Naive B cell (primary cell): ENCODE data around the gene SMIM35. TPM values are rescaled to one million over a fixed set of nuclear protein-coding genes. Genes with fewer than 3 reads are reported as not detected.

Source experiments
- ATAC-seq, 2 donors: fragments of 150-1000 bp; cut with Tn5 transposase; 2 replicates each; pipeline ENCODE4 v1.10.0; 2021; ENCODE audit warnings: low read depth in 2 of 2, mild to moderate bottlenecking in 2 of 2, moderate library complexity in 2 of 2
- DNase-seq: peaks from one replicate; pipeline ENCODE4 v3.0.0; 2022
- H3K27ac Mint-ChIP-seq, 6 donors: one replicate each; pipeline ENCODE4 v1.8.0; 2020 to 2022; ENCODE audit warnings: mild to moderate bottlenecking in 6 of 6, mixed read lengths in 6 of 6, moderate library complexity in 5 of 6, inconsistent platforms in 2 of 6
- H3K27me3 Mint-ChIP-seq, 3 donors: one replicate each; pipeline ENCODE4 v1.8.0; 2021 to 2022; ENCODE audit warnings: mixed read lengths in 3 of 3, mild to moderate bottlenecking in 1 of 3
- H3K36me3 Mint-ChIP-seq, 2 donors: one replicate each; pipeline ENCODE4 v1.8.0; 2020 to 2022; ENCODE audit warnings: mixed read lengths in 2 of 2, inconsistent platforms in 1 of 2, mild to moderate bottlenecking in 1 of 2
- H3K4me1 Mint-ChIP-seq, 3 donors: one replicate each; pipeline ENCODE4 v1.8.0; 2020 to 2022; ENCODE audit warnings: mixed read lengths in 3 of 3, inconsistent platforms in 1 of 3, mild to moderate bottlenecking in 1 of 3, moderate library complexity in 1 of 3
- H3K4me3 Mint-ChIP-seq, 8 donors: one replicate each; pipeline ENCODE4 v1.8.0; 2020 to 2022; ENCODE audit warnings: mild to moderate bottlenecking in 8 of 8, mixed read lengths in 8 of 8, moderate library complexity in 8 of 8, inconsistent platforms in 2 of 8
- H3K9me3 Mint-ChIP-seq, 7 donors: one replicate each; pipeline ENCODE4 v1.8.0; 2020 to 2022; ENCODE audit warnings: mixed read lengths in 7 of 7, mild to moderate bottlenecking in 5 of 7, inconsistent platforms in 2 of 7, moderate library complexity in 1 of 7
- polyA plus RNA-seq, 6 donors: library from polyadenylated mRNA; unstranded; fragments of 300-500 nt; fragmentation: Illumina TruSeq; gene quantifications; one replicate each; pipeline ENCODE4 v1.2.3, GENCODE V29; 2021; ENCODE audit warnings: low read depth in 6 of 6

SMIM35 gene
- polyA plus RNA-seq, 6 donors from 2014 or later = 0.77 to 3.4 (median 1.1) TPM

GRCh38 chr11:118084247-118084646 lies 2.5 kb downstream of the SMIM35 start:
- peaks cover 18 to 28% (median 18%) of the 10 kb centered on the region in 3 donors for H3K27me3 Mint-ChIP-seq
- peaks cover 14 to 29% (median 17%) of the 10 kb centered on the region in 3 donors for H3K4me1 Mint-ChIP-seq
- no peak overlapping the region for H3K4me3 Mint-ChIP-seq
- ATAC-seq (no peak), DNase-seq (no peak)
- H3K36me3 Mint-ChIP-seq = peaks cover 0 to 8% of the 10 kb centered on the region in 2 donors
- peaks cover 0 to 14% (median 8%) of the 10 kb centered on the region in 7 donors for H3K9me3 Mint-ChIP-seq
- no peak overlapping the region for H3K27ac Mint-ChIP-seq

GRCh38 chr11:118082880-118083552 lies 3.7 kb downstream of the SMIM35 start:
- Mint-ChIP-seq H3K4me1 (peaks cover 5 to 17% (median 6%) of the 10 kb centered on the region in 3 donors), H3K4me3 (peak overlapping the region in 1 of 8 donors; percentile 27), H3K36me3 (peaks cover 0 to 8% of the 10 kb centered on the region in 2 donors), H3K9me3 (peaks cover 0 to 10% (median 6%) of the 10 kb centered on the region in 7 donors), H3K27me3 (peaks cover 18 to 35% (median 24%) of the 10 kb centered on the region in 3 donors), H3K27ac (peak overlapping the region in 1 of 6 donors; percentile 13)
- DNase-seq (no peak), ATAC-seq (no peak)

- no peak for ATAC-seq
- H3K27ac Mint-ChIP-seq = peak overlapping the region in 1 of 6 donors; percentile 55
- peaks cover 18 to 46% (median 32%) of the 10 kb centered on the region in 3 donors for H3K27me3 Mint-ChIP-seq
- peaks cover 5 to 15% (median 6%) of the 10 kb centered on the region in 3 donors for H3K4me1 Mint-ChIP-seq
- peaks cover 0 to 1% (median 0%) of the 10 kb centered on the region in 7 donors for H3K9me3 Mint-ChIP-seq
- no peak overlapping the region for H3K4me3 Mint-ChIP-seq
- H3K36me3 Mint-ChIP-seq = no peaks in the 10 kb centered on the region
- no peak for DNase-seq
These were observed 5.4 kb downstream of the SMIM35 start for GRCh38 chr11:118081241-118081958.

GRCh38 chr11:118080296-118080695 lies 6.5 kb downstream of the SMIM35 start:
- Mint-ChIP-seq H3K36me3 (no peaks in the 10 kb centered on the region), H3K4me3 (no peak overlapping the region), H3K4me1 (peaks cover 5 to 14% (median 6%) of the 10 kb centered on the region in 3 donors), H3K27me3 (peaks cover 22 to 46% (median 40%) of the 10 kb centered on the region in 3 donors), H3K27ac (peak overlapping the region in 1 of 6 donors; percentile 62), H3K9me3 (no peaks in the 10 kb centered on the region)
- ATAC-seq = no peak
- no peak for DNase-seq

GRCh38 chr11:118079491-118079890 lies 7.3 kb downstream of the SMIM35 start:
- ATAC-seq (no peak), DNase-seq (no peak)
- Mint-ChIP-seq H3K36me3 (no peaks in the 10 kb centered on the region), H3K4me3 (no peak overlapping the region), H3K9me3 (no peaks in the 10 kb centered on the region), H3K4me1 (peaks cover 5 to 11% (median 6%) of the 10 kb centered on the region in 3 donors), H3K27me3 (peaks cover 28 to 47% (median 46%) of the 10 kb centered on the region in 3 donors), H3K27ac (no peak overlapping the region)

- no peaks in the 10 kb centered on the region for H3K36me3 Mint-ChIP-seq
- H3K4me1 Mint-ChIP-seq = peaks cover under 1 to 8% (median 2%) of the 10 kb centered on the region in 3 donors
- no peak overlapping the region for H3K4me3 Mint-ChIP-seq
- no peak for DNase-seq
- ATAC-seq = no peak
- H3K27me3 Mint-ChIP-seq = peaks cover 28 to 52% (median 51%) of the 10 kb centered on the region in 3 donors
- no peaks in the 10 kb centered on the region for H3K9me3 Mint-ChIP-seq
- no peak overlapping the region for H3K27ac Mint-ChIP-seq
These were observed 7.8 kb downstream of the SMIM35 start for GRCh38 chr11:118078911-118079411.

GRCh38 chr11:118076754-118077281 lies 9.9 kb downstream of the SMIM35 start, which contains the start of gene TMPRSS4:
TSS of gene TMPRSS4 (plus strand) at chr11:118077078. CDS start at chr11:118077303, 225 bp downstream.
- Mint-ChIP-seq H3K27me3 (peaks cover 20 to 51% (median 48%) of the 10 kb centered on the region in 3 donors), H3K36me3 (no peaks in the 10 kb centered on the region), H3K4me3 (no peak within 1 kb of the TSS), H3K4me1 (peaks cover 0 to 4% (median 0%) of the 10 kb centered on the region in 3 donors), H3K27ac (peak within 1 kb of the TSS in 1 of 6 donors; percentile 47), H3K9me3 (no peaks in the 10 kb centered on the region)
- ATAC-seq (no peak), DNase-seq (no peak)

GRCh38 chr11:118074785-118075184 lies 12.0 kb downstream of the SMIM35 start:
- DNase-seq = no peak
- peaks cover 0 to 4% (median 0%) of the 10 kb centered on the region in 3 donors for H3K4me1 Mint-ChIP-seq
- no peak overlapping the region for H3K4me3 Mint-ChIP-seq
- H3K36me3 Mint-ChIP-seq = no peaks in the 10 kb centered on the region
- no peak overlapping the region for H3K27ac Mint-ChIP-seq
- ATAC-seq = no peak
- H3K9me3 Mint-ChIP-seq = no peaks in the 10 kb centered on the region
- peaks cover 10 to 44% (median 28%) of the 10 kb centered on the region in 3 donors for H3K27me3 Mint-ChIP-seq

GRCh38 chr11:118074091-118074685 lies 12.6 kb downstream of the SMIM35 start:
- no peak for DNase-seq
- no peak overlapping the region for H3K4me3 Mint-ChIP-seq
- ATAC-seq = no peak
- H3K27ac Mint-ChIP-seq = no peak overlapping the region
- no peaks in the 10 kb centered on the region for H3K9me3 Mint-ChIP-seq
- peaks cover 15 to 48% (median 31%) of the 10 kb centered on the region in 3 donors for H3K27me3 Mint-ChIP-seq
- no peaks in the 10 kb centered on the region for H3K36me3 Mint-ChIP-seq
- peaks cover 0 to 4% (median 0%) of the 10 kb centered on the region in 3 donors for H3K4me1 Mint-ChIP-seq

- no peak overlapping the region for H3K4me3 Mint-ChIP-seq
- H3K36me3 Mint-ChIP-seq = no peaks in the 10 kb centered on the region
- DNase-seq (no peak), ATAC-seq (no peak)
- H3K27ac Mint-ChIP-seq = no peak overlapping the region
- peaks cover 15 to 51% (median 35%) of the 10 kb centered on the region in 3 donors for H3K27me3 Mint-ChIP-seq
- H3K4me1 Mint-ChIP-seq = peaks cover 0 to 4% (median 0%) of the 10 kb centered on the region in 3 donors
- no peaks in the 10 kb centered on the region for H3K9me3 Mint-ChIP-seq
These were observed 13.2 kb downstream of the SMIM35 start for GRCh38 chr11:118073554-118073953.

GRCh38 chr11:118071416-118072030 lies 15.2 kb downstream of the SMIM35 start:
- no peak overlapping the region for H3K4me3 Mint-ChIP-seq
- no peaks in the 10 kb centered on the region for H3K9me3 Mint-ChIP-seq
- DNase-seq (no peak), ATAC-seq (no peak)
- H3K27ac Mint-ChIP-seq = no peak overlapping the region
- peaks cover 0 to under 1% (median 0%) of the 10 kb centered on the region in 3 donors for H3K4me1 Mint-ChIP-seq
- peaks cover 15 to 44% (median 19%) of the 10 kb centered on the region in 3 donors for H3K27me3 Mint-ChIP-seq
- H3K36me3 Mint-ChIP-seq = no peaks in the 10 kb centered on the region

- H3K27ac Mint-ChIP-seq = no peak overlapping the region
- no peak overlapping the region for H3K4me3 Mint-ChIP-seq
- ATAC-seq (no peak), DNase-seq (no peak)
- H3K4me1 Mint-ChIP-seq = no peaks in the 10 kb centered on the region
- no peaks in the 10 kb centered on the region for H3K36me3 Mint-ChIP-seq
- H3K9me3 Mint-ChIP-seq = no peaks in the 10 kb centered on the region
- H3K27me3 Mint-ChIP-seq = peaks cover 4 to 38% (median 27%) of the 10 kb centered on the region in 3 donors
These were observed 17.7 kb downstream of the SMIM35 start for GRCh38 chr11:118068945-118069612.
